IPS-NIHi7 (cell line): Measurements from ENCODE around the gene JCAD.
"Not testable (repeated sequence)": the region's sequence is repeated elsewhere in the genome, so short reads cannot be mapped to it uniquely, and the experiment has no call there.

Experiments used
- DNase-seq: peaks from one replicate; pipeline ENCODE4 v3.0.0; 2012; ENCODE audit warnings: mixed read lengths; ENCODE audit errors: extremely low spot score

The JCAD gene

GRCh38 chr10:29987471-29987870, 71.9 kb downstream of the JCAD start:
- no peak for DNase-seq

DNA sequence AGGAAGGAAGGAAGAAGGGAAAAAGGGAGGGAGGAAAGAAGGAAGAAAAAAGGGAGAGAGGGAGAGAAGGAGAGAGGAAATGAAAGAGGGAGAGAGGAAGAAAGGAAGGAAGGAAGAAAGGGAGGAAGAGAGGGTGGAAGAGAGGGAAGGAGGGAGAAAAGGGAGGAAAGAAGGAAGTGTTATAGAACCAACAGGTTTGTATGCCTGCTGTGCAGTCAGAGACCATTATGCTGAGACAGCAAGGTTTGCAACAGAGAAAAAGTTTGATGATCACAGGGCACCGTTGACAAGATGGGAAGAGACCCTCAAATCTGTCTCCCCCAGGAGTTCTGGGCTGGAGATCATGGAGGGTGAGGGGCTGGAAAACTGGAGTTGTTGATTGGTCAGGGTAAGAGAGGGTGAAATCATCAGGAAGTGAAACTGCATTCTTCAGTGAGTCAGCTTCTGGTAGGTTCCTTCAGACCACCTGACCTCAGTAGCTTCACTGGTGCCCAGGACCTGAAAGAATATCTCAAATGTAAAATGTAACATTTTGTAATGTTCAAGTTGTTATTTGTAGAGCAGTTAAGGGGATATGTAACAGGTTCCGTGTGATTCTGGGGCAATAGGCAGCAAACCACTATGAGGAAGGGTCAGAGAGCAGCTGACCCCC, 76.3 kb downstream of the JCAD start:
- no peak for DNase-seq

DNA sequence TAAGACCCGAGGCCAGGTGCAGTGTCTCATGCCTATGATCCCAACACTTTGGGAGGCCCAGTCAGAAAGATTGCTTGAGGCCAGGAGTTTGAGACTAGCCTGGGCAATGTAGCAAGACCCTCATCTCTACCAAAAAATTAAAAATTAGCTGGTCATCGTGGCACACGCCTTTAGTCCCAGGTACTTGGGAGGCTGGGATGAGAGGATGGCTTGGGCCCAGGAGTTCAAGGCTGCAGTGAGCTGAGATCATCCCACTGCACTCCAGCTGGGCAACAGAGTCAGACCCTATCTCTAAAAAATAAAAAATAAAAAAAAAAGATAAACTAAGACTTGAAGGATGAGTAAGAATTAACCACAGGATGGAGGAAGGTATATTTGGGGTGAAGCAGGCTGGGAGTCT, 77.9 kb downstream of the JCAD start:
- DNase-seq = no peak

- no peak for DNase-seq
Measured at GRCh38 chr10:29980084-29980483, 79.3 kb downstream of the JCAD start.

DNA sequence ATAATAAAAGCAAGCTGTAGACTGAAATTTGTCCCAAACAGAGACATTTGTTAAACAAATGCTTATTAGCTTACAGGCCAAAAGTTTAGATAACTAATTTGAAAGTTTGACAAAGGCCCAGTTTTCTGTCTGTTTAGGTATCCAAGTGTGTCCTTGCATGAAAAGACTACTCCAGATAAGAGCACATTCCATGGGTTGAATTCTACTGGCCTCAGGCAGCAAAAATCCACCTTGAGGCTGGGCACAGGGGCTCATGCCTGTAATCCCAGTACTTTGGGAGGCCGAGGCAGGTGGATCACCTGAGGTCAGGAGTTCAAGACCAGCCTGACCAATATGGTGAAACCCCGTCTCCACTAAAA, 80.0 kb downstream of the JCAD start:
- DNase-seq = not testable (repeated sequence)

- no peak for DNase-seq
Measured at GRCh38 chr10:29977171-29977570, 82.2 kb downstream of the JCAD start.

- no peak for DNase-seq
Measured at GRCh38 chr10:29976134-29976533, 83.3 kb downstream of the JCAD start.

DNA sequence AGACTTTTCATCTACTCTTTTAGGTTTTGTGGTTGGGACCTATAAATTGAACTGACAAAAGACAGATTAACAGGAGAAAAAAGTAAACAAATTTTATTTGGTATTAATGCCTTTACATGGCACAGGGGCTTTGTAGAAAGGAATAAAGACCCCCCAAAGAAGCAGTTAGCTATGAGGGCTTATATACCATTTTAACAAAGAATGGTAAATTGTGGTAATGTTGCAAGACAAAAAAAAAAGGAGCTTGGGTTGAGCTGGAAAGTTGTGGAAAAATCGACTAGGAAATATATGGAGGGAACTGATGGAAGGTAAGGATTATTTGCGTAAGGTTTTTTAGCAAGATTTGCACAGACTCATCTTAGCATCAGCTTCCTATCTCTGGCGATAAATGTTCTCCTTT, 84.6 kb downstream of the JCAD start:
- DNase-seq = no peak

- no peak for DNase-seq
Measured at GRCh38 chr10:29973921-29974320, 85.5 kb downstream of the JCAD start.

DNA sequence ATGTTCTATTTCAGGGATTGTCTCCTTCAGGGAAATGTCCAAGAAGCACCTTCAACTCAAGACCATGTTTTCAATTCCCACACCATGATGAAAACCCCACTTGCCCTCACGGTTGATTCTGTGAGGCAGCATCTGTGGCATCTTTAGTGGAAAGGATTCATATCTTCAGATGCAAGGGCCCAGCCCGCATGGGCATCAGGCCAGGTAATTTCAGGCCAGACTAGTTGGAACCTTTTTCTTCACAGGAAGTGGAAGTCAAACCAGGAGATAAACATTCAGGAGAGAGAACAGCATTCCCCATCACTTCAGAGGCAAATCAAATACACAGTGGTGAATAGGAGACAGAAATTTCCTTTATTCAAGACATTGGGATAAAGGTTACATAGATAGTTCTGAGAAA, 88.8 kb downstream of the JCAD start:
- no peak for DNase-seq

DNA sequence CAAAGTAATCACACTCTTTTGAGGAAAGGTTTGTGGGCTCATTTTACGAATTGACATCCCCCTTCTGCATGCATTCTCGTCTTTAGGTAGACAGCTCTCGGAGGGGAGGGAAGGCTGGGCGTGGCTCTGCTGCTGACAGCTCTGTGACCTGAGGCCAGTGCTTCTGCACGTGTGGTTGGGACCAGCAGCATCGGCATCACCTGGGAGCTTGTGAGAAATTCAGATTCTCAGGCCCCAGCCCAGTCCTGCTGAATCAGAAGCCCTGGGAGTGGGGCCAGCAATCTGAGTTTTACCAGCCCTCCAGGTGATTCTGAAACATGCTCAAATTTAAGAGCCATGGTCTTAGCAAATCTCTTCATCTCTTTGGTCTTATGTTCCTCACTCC, 89.4 kb downstream of the JCAD start:
- DNase-seq = no peak

GRCh38 chr10:29969255-29970011, 90.0 kb downstream of the JCAD start:
- DNase-seq = no peak

DNA sequence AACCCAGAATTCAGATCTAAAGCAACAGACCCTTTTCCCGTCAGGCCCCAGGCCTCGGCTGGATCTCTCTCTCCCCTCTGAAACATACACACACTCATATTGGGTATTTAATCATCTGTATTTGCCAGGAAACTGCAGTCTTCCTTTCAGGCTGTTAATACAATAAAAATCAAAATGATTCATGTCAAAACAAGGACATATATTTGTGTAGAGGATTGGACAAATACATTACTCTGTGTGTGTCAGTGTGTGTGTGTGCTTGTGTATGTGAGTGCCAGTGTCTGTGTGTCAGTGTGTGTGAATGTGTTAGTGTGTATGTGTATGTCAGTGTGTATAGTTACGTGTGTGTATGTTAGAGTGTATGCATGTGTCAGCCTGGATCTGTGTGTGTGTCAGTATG, 90.8 kb downstream of the JCAD start:
- no peak for DNase-seq

GRCh38 chr10:29966269-29966668, 93.1 kb downstream of the JCAD start:
- DNase-seq = no peak
